GM12873 (cell line): Measurements from ENCODE around the gene SRD5A1.

Source experiments
- TF ChIP-seq, protein P1 (sequence below): IDR thresholded peaks from 2 replicates; pipeline ENCODE4 v1.5.1; 2012; ENCODE audit warnings: low read depth, mild to moderate bottlenecking, moderate library complexity, low read length, control low read depth; ENCODE audit not compliant: insufficient read depth; ENCODE audit errors: missing control alignments

SRD5A1 gene

DNA sequence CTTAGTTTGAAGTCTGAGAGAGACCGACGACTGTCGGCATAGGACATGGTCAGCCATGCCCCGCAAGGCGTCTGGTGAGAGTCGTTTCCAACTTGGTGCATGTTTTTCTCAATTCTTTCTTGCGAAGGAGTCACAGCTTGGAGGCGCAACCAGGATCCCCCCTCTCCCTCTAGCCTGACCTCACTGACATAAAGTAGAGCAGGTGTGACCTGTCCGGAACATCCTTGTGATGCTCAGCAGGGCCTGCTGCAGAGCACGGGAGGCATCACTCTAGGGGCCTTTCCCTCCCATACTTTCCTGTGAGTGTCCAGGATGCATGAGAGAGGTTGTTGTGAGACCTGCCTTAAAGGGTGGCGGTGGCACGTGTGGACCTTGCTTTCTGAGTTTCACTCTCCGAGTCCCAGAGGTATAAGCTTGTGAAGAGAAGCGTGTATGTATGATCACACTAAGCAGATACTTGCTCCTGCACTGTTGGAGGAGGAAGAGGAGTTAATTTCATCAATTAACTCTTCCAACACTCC, 85.0 kb downstream of the SRD5A1 start:
- TF ChIP-seq, protein P1, sequence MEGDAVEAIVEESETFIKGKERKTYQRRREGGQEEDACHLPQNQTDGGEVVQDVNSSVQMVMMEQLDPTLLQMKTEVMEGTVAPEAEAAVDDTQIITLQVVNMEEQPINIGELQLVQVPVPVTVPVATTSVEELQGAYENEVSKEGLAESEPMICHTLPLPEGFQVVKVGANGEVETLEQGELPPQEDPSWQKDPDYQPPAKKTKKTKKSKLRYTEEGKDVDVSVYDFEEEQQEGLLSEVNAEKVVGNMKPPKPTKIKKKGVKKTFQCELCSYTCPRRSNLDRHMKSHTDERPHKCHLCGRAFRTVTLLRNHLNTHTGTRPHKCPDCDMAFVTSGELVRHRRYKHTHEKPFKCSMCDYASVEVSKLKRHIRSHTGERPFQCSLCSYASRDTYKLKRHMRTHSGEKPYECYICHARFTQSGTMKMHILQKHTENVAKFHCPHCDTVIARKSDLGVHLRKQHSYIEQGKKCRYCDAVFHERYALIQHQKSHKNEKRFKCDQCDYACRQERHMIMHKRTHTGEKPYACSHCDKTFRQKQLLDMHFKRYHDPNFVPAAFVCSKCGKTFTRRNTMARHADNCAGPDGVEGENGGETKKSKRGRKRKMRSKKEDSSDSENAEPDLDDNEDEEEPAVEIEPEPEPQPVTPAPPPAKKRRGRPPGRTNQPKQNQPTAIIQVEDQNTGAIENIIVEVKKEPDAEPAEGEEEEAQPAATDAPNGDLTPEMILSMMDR, result no peak

DNA sequence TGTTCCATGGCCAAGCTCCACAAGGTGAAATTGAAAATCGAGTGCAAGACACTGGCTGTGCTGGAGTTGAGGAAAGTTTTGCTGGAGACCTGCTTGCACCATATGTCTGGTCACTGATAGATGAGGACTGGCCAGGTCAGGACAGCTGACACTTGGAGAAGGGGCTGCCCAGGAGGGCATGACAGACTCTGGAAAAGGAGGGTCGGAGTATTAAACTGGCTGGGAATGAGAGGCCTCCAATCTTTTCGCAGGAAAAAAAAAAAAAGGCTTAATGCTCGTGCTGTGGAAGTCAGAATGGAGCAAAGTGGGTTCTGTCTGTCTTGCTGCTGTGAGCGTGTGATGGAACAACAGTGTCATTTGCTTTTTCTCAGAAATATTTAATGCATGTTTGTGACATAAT, 85.5 kb downstream of the SRD5A1 start:
- TF ChIP-seq, protein P1, result no peak

DNA sequence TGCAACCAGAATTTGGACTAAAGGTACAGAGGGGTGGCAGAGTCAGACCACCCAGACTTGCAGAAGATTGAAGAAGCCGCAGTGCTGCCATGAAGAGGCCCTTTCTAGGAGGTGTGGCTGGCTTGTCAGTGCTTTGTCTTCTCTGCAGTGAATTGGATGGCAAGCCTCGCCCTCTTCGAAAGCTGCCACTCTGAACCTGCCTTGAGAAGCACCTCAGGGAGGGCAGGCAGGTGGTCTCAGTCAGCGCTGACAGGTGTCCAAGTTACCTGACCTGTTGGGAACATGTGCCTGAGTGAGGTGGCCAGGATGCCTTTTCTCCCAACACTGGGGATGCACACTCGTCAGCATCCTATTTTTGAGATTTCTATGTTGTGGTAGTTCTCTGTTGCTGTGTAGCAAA, 86.2 kb downstream of the SRD5A1 start:
- TF ChIP-seq, protein P1, result no peak

DNA sequence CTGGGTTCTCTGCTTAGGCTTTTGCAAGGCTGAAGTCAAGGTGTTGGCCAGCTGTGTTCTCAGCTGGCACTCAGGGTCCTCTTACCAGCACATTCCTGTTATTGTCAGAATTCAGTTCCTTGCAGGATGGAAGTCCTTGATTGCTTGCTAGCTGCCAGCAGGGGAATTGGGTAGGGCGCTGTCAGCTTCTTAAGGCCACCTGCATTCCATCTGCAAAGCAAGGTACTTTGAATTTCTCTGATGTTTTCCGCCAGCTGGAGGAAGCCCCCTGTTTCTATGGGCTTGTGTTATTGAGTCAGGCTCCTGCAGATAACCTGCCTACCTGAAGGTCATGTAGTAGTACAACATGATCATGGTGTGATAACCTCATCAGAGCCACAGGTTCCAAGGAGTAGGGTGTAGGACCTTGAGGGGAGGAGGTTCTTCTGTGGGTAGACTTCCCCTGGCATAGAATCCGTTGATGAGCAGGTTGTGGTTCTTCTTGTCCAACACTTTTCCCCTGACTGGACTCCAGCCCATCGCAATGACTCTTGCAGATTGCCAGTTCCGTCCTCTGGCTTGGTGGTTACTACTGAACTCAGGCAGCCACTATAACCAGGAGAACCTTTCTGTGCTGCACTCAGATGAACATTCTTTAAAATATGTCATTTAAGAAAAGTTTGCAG, 86.8 kb downstream of the SRD5A1 start:
- TF ChIP-seq, protein P1, result no peak

DNA sequence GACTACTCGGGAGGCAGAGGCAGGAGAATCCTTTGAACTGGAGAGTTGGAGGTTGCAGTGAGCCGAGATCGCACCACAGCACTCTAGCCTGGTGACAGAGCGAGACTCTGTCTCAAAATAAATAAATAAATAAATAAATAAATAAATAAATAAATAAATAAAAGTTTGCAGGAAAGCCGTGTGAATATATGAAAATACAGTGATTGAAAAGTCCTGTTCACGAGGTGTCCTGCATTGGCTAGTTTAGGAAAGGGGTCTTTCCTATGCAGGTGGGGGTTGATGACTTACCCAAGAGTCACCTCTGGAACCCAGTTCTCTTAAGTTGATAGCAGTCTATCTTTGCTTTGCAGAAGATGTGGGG, 87.3 kb downstream of the SRD5A1 start:
- TF ChIP-seq, protein P1, result no peak

DNA sequence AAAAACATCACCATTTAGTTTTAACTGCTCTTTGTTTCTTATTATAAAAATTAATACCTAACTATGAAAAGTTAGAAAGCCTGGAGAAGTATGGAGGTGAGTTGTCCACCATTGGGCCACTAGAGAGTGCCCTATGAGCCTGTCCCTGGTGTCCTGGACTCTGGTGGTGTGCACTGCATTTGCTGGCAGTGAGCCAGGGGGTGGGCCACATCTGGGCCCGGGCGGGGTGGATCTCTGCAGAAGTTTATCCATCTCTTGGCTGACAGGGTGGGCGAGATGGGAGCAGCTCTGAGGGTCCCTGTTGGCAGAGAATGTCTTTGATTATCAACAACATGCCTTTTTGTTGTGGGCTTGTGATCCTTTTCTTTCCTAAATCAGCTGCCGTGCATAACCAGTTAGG, 88.2 kb downstream of the SRD5A1 start:
- TF ChIP-seq, protein P1, result no peak

DNA sequence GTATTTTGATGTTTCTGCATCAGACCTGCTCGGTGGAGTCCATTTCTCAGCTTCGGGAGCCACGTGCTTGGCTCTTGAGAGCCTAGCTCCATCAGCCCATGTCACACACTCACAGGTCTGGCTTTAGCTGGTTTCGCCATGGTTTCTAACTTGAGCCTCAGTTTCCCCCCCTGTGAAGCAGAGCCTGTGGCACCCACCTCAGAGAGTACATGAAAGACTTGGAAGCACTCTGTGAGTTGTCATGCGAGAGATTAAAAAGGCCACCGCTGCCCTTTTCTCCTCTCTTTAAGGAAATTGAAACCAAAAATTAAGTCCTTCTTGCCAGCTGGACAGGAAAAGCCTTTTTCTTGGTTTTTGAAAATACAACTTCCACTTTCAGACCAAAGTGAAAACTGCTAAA, 88.8 kb downstream of the SRD5A1 start:
- TF ChIP-seq, protein P1, result no peak
